ENCODE measurements around the gene C1QTNF2. TPM values are rescaled to one million over a fixed set of nuclear protein-coding genes. Genes with fewer than 3 reads are reported as not detected.

The C1QTNF2 gene
- total and polyA plus RNA-seq, 2 of the 8 experiments (the other 6 are each of a cell fraction or from before 2014, with no cell fraction given), result 1.0 to 2.0 TPM

DNA sequence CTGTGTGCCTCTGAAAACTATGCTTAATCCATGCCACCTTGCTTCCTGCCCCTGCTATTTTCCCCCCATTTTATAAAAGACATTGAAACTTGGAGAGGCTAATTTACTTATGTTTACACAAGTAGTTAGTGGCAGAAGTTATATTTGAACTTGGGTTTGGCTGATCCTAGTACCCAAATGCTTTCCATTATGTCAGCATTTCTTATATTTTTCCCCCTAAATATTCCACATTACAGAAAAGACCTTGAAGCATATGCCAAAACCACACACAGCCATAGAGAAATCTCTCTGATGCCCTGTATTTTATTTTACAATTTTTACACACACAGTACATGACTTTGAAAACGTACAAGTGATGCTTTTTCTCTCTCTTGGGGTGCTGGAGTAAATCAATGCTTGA, 11.2 kb downstream of the C1QTNF2 start (continued):
- TF ChIP-seq, protein P1, sequence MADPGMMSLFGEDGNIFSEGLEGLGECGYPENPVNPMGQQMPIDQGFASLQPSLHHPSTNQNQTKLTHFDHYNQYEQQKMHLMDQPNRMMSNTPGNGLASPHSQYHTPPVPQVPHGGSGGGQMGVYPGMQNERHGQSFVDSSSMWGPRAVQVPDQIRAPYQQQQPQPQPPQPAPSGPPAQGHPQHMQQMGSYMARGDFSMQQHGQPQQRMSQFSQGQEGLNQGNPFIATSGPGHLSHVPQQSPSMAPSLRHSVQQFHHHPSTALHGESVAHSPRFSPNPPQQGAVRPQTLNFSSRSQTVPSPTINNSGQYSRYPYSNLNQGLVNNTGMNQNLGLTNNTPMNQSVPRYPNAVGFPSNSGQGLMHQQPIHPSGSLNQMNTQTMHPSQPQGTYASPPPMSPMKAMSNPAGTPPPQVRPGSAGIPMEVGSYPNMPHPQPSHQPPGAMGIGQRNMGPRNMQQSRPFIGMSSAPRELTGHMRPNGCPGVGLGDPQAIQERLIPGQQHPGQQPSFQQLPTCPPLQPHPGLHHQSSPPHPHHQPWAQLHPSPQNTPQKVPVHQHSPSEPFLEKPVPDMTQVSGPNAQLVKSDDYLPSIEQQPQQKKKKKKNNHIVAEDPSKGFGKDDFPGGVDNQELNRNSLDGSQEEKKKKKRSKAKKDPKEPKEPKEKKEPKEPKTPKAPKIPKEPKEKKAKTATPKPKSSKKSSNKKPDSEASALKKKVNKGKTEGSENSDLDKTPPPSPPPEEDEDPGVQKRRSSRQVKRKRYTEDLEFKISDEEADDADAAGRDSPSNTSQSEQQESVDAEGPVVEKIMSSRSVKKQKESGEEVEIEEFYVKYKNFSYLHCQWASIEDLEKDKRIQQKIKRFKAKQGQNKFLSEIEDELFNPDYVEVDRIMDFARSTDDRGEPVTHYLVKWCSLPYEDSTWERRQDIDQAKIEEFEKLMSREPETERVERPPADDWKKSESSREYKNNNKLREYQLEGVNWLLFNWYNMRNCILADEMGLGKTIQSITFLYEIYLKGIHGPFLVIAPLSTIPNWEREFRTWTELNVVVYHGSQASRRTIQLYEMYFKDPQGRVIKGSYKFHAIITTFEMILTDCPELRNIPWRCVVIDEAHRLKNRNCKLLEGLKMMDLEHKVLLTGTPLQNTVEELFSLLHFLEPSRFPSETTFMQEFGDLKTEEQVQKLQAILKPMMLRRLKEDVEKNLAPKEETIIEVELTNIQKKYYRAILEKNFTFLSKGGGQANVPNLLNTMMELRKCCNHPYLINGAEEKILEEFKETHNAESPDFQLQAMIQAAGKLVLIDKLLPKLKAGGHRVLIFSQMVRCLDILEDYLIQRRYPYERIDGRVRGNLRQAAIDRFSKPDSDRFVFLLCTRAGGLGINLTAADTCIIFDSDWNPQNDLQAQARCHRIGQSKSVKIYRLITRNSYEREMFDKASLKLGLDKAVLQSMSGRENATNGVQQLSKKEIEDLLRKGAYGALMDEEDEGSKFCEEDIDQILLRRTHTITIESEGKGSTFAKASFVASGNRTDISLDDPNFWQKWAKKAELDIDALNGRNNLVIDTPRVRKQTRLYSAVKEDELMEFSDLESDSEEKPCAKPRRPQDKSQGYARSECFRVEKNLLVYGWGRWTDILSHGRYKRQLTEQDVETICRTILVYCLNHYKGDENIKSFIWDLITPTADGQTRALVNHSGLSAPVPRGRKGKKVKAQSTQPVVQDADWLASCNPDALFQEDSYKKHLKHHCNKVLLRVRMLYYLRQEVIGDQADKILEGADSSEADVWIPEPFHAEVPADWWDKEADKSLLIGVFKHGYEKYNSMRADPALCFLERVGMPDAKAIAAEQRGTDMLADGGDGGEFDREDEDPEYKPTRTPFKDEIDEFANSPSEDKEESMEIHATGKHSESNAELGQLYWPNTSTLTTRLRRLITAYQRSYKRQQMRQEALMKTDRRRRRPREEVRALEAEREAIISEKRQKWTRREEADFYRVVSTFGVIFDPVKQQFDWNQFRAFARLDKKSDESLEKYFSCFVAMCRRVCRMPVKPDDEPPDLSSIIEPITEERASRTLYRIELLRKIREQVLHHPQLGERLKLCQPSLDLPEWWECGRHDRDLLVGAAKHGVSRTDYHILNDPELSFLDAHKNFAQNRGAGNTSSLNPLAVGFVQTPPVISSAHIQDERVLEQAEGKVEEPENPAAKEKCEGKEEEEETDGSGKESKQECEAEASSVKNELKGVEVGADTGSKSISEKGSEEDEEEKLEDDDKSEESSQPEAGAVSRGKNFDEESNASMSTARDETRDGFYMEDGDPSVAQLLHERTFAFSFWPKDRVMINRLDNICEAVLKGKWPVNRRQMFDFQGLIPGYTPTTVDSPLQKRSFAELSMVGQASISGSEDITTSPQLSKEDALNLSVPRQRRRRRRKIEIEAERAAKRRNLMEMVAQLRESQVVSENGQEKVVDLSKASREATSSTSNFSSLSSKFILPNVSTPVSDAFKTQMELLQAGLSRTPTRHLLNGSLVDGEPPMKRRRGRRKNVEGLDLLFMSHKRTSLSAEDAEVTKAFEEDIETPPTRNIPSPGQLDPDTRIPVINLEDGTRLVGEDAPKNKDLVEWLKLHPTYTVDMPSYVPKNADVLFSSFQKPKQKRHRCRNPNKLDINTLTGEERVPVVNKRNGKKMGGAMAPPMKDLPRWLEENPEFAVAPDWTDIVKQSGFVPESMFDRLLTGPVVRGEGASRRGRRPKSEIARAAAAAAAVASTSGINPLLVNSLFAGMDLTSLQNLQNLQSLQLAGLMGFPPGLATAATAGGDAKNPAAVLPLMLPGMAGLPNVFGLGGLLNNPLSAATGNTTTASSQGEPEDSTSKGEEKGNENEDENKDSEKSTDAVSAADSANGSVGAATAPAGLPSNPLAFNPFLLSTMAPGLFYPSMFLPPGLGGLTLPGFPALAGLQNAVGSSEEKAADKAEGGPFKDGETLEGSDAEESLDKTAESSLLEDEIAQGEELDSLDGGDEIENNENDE (IDR thresholded peaks at IDR 0.05; ENCODE audit: insufficient replicate concordance, low read length), result no peak
- TF ChIP-seq TEAD4 (IDR thresholded peaks at IDR 0.05; ENCODE audit: low read depth, low read length), result no peak
- no peak for TF ChIP-seq EP300 (IDR thresholded peaks at IDR 0.05; ENCODE audit: borderline replicate concordance in 1 of 2, low read depth in 2 of 2, low read length in 2 of 2)
- TF ChIP-seq HDAC2 (IDR thresholded peaks at IDR 0.05; ENCODE audit: borderline replicate concordance in 1 of 2, low read depth in 2 of 2, low read length in 2 of 2), result no peak
- TF ChIP-seq, protein P2, sequence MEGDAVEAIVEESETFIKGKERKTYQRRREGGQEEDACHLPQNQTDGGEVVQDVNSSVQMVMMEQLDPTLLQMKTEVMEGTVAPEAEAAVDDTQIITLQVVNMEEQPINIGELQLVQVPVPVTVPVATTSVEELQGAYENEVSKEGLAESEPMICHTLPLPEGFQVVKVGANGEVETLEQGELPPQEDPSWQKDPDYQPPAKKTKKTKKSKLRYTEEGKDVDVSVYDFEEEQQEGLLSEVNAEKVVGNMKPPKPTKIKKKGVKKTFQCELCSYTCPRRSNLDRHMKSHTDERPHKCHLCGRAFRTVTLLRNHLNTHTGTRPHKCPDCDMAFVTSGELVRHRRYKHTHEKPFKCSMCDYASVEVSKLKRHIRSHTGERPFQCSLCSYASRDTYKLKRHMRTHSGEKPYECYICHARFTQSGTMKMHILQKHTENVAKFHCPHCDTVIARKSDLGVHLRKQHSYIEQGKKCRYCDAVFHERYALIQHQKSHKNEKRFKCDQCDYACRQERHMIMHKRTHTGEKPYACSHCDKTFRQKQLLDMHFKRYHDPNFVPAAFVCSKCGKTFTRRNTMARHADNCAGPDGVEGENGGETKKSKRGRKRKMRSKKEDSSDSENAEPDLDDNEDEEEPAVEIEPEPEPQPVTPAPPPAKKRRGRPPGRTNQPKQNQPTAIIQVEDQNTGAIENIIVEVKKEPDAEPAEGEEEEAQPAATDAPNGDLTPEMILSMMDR (IDR thresholded peaks at IDR 0.05; ENCODE audit: control extremely low read depth in 1 of 3, insufficient read depth in 1 of 3, low read depth in 1 of 3, low read length in 3 of 3), result no peak
- TF ChIP-seq, protein P3, sequence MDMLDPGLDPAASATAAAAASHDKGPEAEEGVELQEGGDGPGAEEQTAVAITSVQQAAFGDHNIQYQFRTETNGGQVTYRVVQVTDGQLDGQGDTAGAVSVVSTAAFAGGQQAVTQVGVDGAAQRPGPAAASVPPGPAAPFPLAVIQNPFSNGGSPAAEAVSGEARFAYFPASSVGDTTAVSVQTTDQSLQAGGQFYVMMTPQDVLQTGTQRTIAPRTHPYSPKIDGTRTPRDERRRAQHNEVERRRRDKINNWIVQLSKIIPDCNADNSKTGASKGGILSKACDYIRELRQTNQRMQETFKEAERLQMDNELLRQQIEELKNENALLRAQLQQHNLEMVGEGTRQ (IDR thresholded peaks at IDR 0.05; ENCODE audit: low read length), result no peak
